GM19351 (cell line): ENCODE results near the gene IQCF6.
"Not testable (repeated sequence)": the region's sequence is repeated elsewhere in the genome, so short reads cannot be mapped to it uniquely, and the experiment has no call there.

Experiments
- ATAC-seq: cut with Tn5 transposase; IDR thresholded peaks from one replicate; pipeline ENCODE4 v1.9.1; 2021; ENCODE audit warnings: mild to moderate bottlenecking, moderate library complexity; ENCODE audit not compliant: unreplicated experiment

IQCF6 gene

GRCh38 chr3:51773529-51774056 is 5.4 kb downstream of the IQCF6 start:
- no peak for ATAC-seq

GRCh38 chr3:51759203-51759602 is 19.8 kb downstream of the IQCF6 start:
- no peak for ATAC-seq

- ATAC-seq: not testable (repeated sequence)
Measured at GRCh38 chr3:51753763-51754750, 25.0 kb downstream of the IQCF6 start.

GRCh38 chr3:51751287-51751686 is 27.8 kb downstream of the IQCF6 start:
- ATAC-seq: no peak

- no peak for ATAC-seq
Measured at GRCh38 chr3:51750878-51751277, 28.2 kb downstream of the IQCF6 start.

- ATAC-seq: no peak
Measured at GRCh38 chr3:51748327-51748726, 30.7 kb downstream of the IQCF6 start.

- ATAC-seq: no peak
Measured at GRCh38 chr3:51747840-51748239, 31.2 kb downstream of the IQCF6 start.

- not testable (repeated sequence) for ATAC-seq
Measured at GRCh38 chr3:51742978-51743377, 36.1 kb downstream of the IQCF6 start.

GRCh38 chr3:51742320-51742719 is 36.7 kb downstream of the IQCF6 start:
- ATAC-seq: not testable (repeated sequence)

GRCh38 chr3:51739110-51739509 is 39.9 kb downstream of the IQCF6 start:
- no peak for ATAC-seq

- ATAC-seq: no peak
Measured at GRCh38 chr3:51735950-51736349, 43.1 kb downstream of the IQCF6 start.

- no peak for ATAC-seq
Measured at GRCh38 chr3:51735039-51735438, 44.0 kb downstream of the IQCF6 start.

GRCh38 chr3:51734572-51734907 is 44.5 kb downstream of the IQCF6 start:
- ATAC-seq: no peak

GRCh38 chr3:51733859-51734571 is 45.0 kb downstream of the IQCF6 start:
- ATAC-seq: no peak

GRCh38 chr3:51729042-51729633 is 49.9 kb downstream of the IQCF6 start:
- ATAC-seq: no peak
